Anterior cingulate cortex (tissue), 58 donors: ENCODE measurements around the gene DBP.
"Not testable (repeated sequence)": the region's sequence is repeated elsewhere in the genome, so short reads cannot be mapped to it uniquely, and the experiment has no call there.

Experiments used
- DNase-seq, 58 donors: peaks; one replicate each; lab custom pipeline; 2025; lab: John Stamatoyannopoulos, UW

Gene DBP, protein sequence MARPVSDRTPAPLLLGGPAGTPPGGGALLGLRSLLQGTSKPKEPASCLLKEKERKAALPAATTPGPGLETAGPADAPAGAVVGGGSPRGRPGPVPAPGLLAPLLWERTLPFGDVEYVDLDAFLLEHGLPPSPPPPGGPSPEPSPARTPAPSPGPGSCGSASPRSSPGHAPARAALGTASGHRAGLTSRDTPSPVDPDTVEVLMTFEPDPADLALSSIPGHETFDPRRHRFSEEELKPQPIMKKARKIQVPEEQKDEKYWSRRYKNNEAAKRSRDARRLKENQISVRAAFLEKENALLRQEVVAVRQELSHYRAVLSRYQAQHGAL

DNA sequence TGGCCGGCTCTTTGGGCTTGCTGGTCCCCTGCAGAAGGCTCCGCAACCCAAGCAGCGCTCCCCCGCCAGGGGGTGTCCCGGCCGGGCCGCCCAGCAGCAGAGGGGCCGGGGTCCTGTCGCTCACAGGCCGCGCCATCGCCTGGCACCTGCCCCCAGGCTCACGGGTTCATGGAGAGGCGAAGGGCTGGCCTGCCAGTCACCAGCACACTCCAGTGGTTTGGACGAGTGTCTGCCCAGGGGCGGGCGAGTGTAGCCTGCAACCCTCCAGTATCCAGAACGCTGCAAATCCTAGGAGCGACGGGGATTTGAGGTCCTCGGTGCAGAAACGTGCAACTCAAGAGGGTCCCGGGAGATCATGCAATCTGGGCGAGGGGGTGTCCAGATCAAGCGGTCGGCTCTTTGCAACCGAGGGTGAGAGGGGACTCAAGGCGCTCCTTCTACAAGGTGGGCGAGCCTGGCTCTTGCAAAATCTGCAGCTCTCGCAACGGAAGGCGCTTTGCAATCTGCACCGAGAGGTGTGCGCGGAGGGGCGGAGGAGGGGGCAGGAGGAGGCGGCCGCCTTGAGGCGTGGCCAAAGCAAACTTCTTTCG lies at the start of gene DBP:
Gene DBP (minus strand): TSS at position 521 of the 590 bp plus-strand sequence. CDS start 385 bp downstream, at position 136.
- DNase-seq, result peak in 19 of 58 donors; percentile 60 to 85 (median 70)

DNA sequence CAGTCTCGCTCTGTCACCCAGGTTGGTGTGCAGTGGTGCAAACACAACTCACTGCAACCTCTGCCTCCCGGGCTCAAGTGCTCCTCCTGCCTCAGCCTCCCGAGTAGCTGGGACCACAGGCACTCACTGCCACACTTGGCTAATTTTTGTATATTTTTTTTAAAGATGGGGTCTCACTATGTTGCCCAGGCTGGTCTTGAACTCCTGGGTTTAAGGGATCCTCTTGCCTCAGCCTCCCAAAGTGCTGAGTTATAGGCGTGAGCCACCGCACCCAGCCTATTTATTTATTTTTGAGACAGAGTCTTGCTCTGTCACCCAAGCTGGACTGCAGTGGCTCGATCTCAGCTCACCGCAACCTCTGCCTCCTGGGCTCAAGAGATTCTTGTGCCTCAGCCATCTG lies 49.5 kb upstream of the DBP start:
- not testable (repeated sequence) for DNase-seq

DNA sequence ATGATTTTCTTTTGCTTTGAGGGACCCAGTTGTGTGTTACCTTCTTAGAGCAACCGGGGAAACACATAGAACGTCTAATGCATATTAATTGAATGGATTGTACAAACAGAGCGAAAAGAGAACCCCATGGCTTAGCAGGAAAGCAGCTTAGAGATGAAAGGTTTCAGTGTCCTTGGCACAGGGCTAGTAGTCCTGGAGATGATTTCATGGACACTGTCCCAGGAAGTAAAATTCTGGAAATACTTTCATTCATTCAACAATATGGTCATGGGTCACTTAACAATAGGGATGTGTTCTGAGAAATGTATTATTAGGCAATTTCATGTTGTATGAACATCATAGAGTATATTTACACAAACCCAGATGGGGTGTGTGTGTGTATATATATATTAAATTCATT lies 48.9 kb upstream of the DBP start:
- DNase-seq, result peak in 3 of 58 donors; percentile 8 to 15 (median 15)

DNA sequence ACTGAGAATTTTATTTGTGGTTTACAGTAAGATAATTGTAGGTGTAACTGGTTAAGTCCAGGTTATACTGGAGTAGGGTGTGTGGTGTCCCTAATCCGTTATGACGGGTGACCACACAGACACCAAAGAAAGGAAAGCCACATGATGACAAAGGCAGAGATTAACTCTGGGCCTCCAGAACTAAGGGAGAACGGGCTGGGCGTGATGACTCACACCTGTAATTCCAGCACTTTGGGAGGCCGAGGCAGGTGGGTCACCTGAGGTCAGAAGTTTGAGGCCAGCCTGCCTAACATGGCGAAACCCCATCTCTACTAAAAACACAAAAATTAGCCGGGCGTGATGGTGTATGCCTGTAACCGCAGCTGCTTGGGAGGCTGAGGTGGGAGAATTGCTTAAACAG lies 48.4 kb upstream of the DBP start:
- DNase-seq, result no peak

DNA sequence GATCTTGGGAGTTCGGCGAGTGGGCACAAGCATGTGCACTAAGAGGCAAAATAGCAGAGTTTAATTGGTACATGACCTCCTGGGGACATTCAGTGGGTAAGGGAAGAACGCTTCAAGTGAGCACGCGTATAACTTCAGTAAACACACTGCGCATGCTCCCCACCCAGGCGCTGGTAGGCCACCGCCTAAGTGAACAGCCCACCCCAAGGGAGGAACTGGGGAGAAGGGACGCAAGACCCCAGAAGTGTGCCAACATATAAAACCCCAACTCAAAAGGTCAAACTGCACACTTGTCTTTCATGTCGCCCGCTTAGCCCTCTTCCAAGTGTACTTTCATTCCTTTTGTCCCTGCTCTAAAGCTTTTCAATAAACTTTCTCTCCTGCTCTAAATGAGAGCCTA lies 46.2 kb upstream of the DBP start:
- peak in 56 of 58 donors; percentile 10 to 78 (median 54) for DNase-seq

DNA sequence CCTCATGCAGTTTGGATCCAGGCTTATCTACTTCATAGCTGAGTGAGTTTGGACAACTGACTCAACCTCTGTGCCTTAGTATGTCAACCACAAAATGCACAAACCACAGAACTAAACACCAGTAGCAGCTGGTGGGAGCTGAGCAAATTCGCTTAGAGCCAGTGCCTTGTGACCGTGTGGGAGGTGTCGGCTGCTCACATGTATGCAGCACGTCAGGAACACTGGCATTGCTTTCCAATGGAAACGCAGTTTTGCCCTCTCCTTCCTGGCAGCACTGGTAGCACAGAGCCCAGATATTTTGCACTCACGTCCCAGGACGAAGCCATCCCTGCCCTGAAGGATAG lies 43.9 kb upstream of the DBP start:
- DNase-seq, result peak in 35 of 58 donors; percentile 3 to 73 (median 29)

DNA sequence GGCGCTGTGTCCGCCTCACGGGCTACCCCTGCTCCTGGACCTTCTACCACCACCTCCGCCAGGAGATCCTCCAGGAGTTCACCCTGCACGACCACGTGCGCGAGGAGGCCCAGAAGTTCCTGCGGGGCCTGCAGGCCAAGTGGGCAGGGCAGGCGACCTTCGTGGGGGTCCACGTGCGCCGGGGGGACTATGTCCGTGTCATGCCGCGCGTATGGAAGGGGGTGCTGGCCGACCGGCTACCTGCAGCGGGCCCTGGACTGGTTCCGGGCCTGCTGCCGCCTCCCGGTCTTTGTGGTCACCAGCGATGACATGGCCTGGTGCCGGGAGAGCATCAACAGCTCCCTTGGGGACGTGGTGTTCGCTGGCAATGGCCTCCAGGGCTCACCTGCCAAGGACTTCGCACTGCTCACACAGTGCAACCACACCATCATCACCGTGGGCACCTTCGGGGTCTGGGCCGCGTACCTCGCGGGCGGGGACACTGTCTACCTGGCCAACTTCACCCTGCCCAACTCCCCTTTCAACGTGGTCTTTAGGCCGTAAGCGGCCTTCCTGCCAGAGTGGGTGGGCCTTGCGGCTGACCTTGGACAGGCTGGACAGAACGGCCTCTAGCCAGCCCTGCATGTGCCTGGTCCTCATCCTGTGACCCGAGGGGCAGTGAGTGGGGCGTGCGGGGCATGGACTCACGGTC lies 43.4 kb upstream of the DBP start:
- DNase-seq, result no peak

DNA sequence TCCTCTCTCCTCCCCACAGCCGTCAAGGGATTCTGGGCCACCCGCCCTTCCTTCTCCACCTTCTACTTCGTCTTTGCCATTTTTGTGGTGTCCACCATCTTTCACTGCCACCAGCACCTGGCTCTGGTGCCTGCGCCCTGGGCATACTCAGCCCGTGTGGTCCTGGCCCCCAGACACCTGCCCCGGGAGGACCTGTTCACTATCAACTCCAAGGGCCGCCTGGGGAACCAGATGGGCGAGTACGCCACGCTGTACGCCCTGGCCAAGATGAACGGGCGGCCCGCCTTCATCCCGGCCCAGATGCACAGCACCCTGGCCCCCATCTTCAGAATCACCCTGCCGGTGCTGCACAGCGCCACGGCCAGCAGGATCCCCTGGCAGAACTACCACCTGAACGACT lies 42.8 kb upstream of the DBP start:
- DNase-seq, result not testable (repeated sequence)

DNA sequence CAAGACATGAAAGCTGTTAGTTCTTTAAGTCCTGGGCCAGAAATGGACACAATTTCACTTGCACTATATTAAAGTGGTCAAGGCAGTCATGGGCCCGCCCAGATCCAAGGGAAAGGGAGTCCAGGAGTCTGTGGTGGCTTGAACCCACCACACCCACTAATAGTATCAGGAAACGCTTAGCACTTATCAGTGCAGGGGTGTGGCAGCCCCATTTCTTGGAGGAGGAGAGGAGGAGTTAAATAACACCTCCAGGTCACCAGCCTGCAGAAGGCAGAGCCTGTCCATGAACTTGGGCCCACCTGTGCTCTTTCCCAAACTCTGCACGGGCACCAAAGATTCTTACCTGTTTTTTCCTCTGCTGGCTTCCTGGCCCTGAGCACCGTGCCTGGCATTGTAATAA lies 41.0 kb upstream of the DBP start:
- DNase-seq, result no peak

DNA sequence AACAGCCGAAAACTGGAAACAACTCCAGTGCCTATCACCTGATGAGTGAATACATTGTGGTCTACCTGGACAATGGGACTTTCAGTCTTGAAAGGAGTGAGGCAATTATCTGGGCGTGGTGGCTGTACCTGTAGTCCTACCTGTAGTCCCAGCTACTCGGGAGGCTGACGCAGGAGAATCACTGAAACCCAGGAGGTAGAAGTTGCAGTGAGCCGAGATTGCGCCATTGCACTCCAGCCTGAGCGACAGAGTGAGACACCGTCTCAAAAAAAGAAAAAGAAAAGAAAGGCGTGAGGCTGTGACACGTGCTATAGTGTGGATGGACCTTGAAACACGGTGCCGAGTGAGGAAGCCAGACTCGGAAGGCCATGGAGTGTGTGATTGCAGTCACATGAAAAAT lies 39.7 kb upstream of the DBP start:
- no peak for DNase-seq

DNA sequence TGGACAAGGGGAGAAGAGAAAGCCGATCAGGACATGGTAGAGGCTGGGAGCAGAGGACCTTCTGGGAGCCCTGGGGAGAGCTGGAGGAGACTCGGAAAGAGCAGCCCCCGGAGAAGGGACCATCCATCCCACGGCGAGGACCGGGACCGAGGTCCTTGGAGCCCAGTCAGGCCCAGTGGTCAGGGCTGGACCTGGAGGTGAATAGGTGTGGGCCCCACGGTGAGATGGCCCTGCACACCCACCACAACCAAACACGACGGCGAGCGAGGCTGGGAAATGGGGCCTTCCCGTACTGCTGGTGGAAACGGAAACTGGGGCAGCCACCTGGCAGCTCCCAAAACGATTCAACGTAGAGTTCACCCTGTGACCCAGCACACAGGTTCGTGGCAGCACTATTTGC lies 39.3 kb upstream of the DBP start:
- DNase-seq, result no peak

DNA sequence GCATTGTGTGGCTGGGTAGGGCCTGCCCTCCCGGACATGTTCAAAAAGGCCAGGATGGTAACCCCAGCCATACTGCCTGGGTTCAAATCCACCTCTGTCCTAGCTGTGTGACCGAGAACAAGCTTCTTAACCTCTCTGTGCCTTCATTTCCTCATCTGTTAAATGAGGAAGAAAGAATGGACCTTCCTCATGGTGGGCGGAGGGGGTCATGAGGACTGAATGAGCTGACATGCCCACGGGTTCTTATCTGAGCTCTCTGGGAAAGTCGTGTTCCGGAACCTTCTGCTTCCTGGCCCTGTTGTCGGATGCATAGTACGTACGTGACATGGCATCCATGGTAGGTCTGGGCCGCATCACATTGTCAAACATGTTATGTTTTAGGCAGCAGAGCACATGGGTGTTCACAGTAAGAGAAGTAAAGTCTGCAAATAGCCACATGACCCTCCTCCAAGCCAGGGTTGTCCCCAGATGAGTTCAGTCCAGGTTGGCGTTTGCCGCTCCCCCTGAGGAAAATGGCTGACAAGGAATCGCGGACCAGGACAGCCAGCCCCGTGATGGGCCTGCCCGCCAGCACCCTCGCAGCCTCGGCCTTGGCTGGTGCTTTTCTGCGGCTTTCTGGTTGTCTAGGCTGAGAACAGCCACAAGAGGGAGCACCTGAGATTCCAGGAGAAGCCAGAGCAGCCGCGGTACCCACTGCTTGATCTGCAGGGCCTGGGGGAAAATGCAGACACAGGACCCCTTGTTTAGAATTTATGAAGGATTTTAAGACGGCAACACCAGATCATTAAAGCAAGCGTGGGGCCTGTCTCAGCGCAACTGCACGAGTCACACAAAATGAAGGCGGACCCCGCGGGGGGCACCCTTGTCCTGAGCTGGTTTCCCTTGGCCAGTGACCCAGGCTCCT lies 38.0 kb upstream of the DBP start:
- peak; percentile 19 to 90 (median 74) for DNase-seq

DNA sequence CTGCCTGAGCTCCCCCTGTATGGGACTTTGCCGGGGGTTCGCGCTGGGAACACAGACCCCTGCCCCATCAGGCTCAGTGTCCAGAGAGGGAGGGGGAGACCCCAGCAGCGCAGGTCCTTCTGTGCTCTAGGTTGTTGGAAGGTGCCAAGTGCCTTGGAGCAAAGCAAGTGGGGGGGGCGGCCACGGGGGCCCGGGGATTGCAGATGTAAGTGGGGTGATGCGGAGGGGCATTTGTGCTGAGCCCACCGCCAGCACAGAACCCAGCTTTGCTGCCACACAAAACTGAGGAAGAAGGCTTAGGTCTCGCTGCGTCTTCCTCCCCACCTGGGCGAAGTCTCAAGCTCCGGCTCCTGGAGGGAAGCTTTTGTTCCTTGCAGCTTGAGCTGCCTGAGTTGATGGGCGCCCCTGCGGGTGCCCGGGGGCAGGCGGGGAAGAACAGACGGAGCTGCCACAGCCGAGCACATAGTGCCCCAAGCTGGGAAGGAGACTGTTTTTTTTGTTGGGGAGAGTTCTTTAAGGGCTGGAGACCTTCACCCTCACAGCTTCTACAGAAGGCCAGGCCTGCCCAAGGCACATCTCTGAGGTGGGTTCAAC lies 37.1 kb upstream of the DBP start:
- no peak for DNase-seq

DNA sequence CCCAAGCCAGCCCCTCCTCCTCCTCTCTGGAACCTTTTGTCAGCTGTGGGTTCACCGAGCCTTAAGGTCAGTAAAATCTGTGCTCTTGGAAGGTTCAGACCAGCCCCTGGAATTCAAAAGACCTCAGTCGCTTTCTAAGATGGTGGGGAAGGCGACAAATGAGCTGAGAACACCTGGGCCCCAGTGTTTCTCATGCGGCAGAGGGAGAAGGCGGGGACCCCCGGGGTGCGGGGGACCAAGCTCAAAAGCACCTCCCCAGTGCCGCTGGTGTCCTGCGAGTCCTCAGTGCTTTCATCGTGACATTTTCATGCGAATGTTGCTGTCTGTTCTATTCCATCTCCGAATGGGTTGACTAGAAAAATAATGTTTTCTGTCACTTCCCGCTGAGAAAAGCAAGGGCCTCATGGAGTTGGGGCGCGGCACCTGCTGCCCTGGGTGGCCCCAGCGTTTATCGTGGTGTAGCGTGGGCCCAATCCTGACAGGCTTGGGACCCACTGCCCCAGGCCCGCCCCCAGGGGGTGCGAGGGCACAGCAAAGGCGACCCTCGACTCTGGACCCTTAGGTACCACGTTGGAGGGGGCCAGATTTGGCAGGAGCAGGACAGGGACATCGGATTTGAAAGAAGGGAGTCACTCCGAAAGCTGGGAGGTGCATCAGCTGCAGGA lies 36.4 kb upstream of the DBP start:
- DNase-seq, result no peak

DNA sequence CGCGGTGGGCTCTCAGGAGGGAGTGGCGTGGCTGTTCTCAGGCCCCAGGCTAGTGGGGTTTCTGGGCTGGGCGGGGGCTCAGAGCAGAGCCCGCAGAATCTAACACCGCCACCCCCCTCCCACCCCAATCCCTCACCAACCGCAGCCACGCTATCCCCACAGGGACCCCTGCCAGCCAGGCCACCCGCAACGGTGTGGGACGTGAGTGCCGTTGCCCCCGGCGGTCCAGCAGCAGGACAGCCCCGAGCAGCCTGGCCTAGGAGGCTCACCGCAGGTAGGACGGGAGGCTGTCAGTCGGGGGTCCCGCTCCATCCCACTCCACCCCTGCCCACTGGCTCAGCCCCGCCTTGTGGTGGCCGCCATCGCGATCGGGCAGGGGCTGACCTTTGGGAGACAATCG lies 35.8 kb upstream of the DBP start, which contains the start of gene NTN5:
Gene NTN5 (minus strand): TSS at position 24 of the 400 bp plus-strand sequence. CDS start 2,031 bp downstream, outside the sequence.
- no peak for DNase-seq

DNA sequence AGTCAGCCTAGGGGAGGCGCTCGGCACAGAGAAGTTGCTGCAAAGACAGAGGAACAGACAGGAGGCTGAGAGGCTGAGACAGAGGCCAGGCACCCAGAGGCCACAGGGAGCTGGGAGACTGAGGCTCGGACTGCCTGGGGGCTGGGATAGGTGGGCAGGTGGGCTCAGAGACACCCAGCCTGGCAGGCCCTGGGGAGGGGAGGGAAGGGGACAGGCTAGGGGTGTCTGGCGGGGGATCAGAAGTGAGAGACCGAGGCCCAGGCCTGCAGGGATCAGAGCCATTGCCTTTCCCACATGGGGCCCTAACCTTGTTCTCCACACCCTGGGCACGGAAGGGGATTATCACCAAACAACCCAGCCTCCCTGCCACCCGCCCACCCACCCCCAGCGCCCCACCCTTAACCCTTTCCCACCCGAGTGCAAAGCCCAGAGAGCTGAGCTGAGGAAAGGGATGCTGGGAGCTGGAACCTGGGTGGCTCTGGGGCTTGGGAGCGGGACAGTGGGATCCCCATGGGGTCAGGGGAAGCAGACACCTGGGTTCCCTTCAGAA lies 34.3 kb upstream of the DBP start:
- no peak for DNase-seq

DNA sequence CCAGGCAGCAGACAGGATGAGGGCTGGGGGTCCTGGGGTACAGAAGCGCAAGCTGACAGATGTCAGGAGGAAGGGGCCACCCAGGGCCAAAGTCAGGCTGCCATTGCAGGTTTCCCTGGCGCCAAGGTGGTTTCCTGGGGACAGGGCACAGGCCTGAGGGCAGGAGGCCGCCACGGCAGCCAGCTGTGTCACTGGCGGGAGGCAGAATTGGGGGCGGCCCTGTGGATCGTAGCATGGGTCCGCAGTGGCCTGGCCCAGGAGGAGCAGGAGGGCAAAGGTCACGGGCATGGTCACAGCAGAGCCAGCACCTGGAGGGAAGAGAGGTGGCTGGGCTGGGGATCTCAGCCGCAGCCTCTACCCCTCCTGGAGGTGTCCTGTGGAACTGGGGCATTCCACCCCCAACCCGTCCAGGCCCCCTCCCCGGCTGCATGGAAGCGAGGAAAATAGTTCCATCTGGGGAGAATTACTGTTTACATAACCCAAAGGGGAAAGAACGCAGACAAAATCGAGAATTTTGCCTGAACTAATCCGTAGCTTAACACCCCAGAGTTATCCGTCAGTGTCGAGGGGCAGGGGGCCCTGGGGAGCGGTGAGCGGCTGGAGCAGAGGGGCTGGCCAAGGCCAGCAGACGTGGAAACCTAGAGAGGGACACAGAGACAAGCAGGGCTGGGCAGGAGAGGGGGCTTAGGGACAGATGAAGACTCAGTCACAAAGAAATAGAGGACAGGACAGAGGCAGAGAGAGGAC lies 33.7 kb upstream of the DBP start:
- DNase-seq, result no peak

DNA sequence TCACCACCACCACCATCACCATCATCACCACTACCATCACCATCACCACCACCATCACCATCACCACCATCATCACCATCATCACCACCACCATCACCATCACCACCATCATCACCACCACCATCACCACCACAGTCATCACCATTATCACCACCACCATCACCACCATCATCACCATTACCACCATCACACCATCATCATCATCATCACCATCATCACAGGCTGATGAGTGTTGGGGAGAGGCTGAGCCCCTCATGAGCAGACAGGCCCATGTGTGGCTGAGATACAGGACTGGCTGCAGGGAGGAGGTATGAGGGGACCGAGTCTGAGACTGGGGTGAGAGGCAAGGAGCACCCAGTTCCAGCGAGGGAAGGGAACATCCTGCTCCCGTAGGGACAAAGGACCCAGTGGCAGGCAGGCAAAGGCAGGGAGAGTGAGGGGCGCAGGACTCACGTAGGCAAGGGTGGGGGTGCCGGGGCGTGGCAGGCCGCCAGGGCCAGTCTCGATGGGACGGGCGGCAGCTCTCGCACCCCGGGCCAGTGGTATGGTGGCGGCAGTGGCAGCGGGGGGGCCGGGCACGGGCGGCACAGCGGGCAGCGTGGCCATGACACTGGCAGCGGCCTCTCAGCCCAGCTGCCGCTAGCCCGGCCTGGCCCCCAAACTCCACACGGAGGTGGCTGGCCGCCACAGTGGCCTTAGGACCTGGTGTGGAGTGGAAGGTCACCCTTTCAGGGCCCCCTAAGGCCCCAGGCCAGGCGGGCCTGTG lies 32.9 kb upstream of the DBP start:
- DNase-seq, result no peak
